GM19240 (cell line): ENCODE measurements around the gene REV3L.
A peak's percentile ranks its signal among the peaks of the same experiment; 100 is the strongest.
"Not testable (repeated sequence)": the region's sequence is repeated elsewhere in the genome, so short reads cannot be mapped to it uniquely, and the experiment has no call there.

Experiments
- DNase-seq: peaks from one replicate; pipeline ENCODE4 v3.0.0; 2011; ENCODE audit warnings: low spot score; ENCODE audit not compliant: insufficient read length

The REV3L gene

DNA sequence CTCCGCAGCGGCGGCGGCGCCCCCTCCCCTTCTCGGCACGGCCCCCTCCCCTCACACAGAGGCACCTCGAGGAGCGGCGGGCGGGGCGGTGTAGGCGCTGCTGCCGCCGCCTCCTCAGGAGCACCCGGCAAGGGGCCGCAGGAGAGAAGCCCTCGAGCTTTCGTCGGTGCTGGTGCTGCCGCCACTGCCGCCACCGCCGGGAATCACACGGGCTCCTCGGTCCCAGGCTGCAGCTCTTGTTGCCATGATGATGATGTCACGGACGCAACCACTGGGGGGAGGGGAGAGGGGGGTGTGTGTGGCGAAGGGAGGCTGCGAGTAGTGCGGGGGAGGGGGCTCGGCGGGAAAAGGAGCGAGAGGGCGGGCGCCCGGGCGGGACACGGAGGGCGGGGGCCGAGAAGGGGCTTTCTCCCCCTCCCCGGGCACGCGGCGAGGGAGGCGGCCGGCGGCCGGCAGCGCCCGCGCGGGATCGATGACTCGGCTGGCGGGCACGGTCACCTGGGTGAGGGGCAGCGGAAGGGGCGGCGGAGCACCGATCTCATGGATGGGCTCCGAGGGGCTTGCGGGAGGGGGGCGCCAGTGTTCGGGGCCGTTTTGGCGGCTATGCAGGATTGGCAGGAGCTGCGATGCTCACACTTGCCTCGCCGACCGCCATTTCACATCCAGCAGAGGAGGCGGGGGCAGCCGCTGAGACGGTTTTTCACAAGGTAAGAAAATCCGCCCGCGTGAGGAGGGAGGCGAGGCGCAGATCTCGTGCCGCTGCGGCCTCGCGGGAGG, at the start of gene REV3L:
Gene REV3L (minus strand): TSS at position 260 of the 777 bp plus-strand sequence. CDS start 330 bp downstream, outside the sequence.
- DNase-seq = peak; percentile 22

DNA sequence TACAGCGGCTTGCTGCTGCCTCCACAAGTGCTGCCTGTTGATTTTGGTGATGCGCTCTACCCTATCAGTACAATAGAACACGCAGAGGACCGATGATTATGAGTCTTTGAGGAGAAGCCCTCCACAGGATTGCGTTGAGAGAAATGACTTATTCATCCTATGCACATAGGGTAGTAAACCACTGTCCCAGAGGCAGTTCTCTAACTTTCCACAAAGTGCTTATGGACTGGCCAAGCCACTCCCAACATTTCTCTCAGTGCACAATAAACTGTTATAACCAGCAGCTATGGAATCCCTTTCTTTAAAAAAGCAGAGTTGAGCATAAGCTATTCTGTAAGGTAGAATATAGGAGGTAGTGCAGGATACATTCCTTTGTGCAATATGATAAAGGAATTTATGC, 48.2 kb upstream of the REV3L start:
- DNase-seq = no peak

DNA sequence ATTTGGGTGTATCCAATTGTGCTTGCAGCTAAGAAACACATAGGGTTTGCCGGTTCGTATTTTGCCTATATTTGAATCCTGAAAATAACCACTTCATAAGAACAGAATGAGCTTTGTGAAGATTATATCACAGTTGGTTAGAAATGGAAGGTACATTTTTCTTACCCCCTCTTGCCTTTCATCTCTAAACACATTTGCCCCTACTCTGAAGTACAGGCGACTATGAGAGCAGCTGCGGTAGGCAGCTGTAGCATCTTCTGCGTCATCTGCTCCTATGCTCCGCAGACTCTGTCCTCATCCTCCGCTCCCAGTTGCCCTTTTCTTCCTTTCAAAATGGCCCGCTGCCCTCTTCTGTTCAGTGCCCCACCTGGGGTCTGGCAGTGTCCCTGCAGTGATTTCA, 47.6 kb upstream of the REV3L start:
- no peak for DNase-seq

GRCh38 chr6:111530218-111530617, 47.2 kb upstream of the REV3L start:
- DNase-seq = no peak

DNA sequence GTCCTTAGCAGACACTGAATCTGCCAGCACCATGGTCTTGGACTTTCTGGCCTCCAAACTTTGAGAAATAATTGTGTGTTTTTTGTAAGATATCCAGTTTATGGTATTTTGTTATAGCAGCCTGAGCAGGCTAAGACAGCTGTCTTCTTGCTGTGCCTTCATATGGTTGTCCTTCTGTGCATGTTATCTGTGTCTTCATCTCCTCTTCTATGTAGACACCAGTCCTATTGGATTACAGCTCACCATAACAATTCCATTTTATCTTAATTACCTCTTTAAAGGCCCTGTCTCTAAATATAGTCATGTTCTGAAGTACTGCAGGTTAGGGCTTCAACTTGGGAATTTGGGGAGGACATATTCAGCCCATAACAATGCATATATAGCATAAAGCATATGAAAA, 44.3 kb upstream of the REV3L start:
- DNase-seq = no peak

DNA sequence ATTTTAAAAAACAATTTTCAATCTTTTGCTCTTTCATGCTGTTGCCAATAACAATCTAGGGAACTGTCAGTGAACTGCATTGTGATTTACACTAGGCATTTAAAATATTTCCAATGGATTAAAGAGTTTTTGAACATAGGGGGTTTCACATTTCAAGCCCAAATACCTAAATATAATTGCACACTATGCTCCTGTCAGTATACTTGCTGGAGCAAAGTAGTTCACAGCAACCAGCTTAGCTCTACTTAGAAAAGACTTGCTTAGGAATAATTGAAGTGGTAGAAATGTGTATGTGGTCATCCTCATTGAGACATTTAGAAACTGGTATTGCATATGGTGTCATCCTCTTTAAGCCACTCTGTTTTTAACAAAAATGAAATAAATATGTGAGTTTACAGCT, 41.7 kb upstream of the REV3L start:
- DNase-seq = no peak

DNA sequence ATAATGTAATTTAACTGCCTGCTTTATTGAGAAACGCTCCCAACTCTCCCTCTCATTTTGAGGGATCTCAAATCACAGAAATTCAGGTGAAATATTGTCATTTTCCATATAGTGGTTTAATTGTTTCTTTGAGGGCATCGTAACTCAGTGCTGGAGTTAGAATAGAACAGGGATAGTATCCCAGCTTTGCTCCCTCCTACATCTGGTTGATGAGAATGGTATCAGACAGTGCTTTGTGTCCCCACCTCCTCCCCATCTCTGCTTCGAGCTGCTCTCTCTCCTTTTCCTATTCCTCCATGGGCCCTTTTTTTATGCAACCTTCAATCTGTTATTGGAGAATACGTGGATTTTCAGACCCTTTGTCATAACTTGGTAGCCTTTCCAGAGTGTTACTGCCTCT, 41.2 kb upstream of the REV3L start:
- no peak for DNase-seq

DNA sequence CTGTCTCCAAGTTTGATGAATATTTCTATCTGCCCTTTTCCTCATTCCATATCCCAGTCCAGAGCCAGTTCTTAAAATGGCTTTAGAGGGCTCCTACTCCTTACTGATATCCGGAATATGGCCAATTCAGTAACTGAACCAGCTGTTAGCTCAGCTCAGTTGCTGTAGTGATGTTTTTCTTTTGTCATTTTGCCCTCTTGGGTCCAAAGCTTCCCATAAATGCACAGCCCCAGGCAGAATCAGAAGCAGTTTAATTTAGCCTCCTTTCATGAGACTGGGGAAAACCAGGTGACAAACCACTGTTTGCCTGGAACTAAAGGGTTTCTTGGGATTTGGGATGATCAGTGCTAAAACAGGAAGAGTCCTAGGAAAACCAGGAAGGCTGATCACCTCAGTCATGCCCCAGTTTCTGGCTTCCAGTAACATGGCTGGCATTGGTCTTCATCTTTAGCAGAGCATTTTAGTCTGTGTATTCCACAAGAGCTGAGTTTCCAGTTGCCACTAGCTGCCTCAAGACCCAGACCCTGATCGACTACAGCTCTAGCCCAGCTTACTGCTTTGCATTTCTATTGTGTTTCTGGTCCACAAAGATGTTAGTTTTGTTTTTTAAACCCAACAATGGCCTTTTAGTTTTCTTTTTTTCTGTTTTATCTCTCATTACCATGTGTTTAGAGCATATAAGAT, 40.6 kb upstream of the REV3L start:
- DNase-seq = no peak

GRCh38 chr6:111522393-111523020, 39.5 kb upstream of the REV3L start:
- DNase-seq = no peak

DNA sequence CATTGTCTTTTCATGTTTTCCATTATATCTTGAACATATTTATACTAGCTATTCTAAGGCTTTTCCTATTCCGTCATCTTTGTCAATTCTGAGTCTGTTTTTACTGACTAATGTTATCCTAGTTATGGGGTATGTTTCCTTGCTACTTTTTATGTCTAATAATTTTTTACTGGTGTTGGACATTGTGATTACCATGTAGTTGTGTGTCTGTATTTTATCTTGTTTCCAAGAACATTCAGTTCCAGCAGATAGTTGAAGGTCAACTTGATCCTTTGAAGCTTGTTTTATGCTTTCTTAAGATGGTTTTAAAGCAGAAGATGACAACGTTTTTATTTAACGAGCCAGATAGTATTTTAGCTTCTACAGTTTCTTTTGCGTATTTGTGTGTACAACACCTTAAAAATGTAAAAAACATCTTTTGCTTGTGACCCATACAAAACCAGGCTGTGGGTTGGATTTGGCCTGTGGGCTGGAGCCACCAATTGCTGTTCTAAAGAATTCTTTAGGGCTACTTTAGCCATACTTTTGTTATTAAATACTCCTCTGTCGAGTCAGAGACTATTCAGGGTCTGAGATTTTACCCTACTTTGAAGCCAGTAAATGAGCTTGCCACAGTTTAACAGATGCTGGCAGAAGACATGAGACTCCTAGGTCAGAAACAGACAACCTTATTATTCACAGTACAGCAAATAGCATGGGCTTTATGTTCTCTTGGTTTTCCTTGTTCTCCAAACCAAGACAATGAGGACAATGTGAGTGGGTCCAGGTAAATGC, 38.7 kb upstream of the REV3L start:
- no peak for DNase-seq

DNA sequence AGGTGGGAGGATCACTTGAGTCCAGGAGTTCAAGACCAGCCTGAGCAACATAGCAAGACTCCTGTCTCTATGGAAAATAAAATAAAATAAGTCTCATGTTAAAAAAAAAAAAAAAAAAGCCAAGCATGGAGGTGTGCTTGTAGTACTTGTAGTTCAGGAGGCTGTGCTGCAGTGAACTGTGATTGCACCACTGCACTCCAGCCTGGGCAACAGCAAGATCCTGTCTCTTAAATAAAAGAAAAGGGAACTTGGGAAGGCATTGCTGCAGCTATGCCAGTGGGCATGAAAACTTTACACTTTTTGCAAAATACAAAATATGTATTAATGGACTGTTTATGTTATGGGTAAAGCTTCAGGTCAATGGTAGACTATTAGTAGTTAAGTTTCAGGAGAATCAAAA, 37.5 kb upstream of the REV3L start:
- no peak for DNase-seq

DNA sequence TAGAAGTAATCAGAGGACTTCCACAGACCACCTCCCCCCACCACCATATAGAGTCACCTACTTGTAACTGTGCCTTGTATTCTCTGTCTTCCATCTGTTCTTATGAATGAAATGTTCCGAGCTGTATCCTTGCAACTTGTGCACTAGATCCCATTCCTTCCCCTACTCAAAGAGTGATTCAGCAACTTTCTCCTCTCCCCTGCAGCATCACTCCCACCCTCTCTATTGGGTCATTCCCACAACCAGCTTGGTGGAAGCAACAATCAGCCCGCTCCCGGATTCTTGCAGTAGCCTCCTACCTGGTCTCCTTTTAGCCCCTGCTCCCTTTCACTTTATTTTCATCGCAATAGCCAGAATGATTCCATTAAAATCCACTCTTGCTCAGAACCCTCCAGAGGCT, 34.9 kb upstream of the REV3L start:
- no peak for DNase-seq

GRCh38 chr6:111515259-111515658, 32.2 kb upstream of the REV3L start:
- no peak for DNase-seq

DNA sequence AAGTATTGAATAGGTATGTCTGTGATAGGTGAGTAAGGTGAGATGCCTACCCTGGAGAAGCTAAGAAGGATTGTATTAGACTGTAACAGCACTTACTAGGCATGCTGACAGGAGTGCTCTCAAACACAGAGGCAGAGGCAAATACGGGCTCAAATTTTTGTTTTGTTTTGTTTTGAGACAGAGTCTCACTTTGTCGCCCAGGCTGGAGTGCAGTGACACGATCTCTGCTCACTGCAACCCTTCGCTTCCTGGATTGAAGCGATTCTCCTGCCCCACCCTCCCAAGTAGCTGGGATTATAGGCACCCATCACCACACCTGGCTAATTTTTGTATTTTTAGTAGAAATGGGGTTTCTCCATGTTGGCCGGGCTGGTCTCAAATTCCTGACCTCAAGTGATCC, 31.5 kb upstream of the REV3L start:
- DNase-seq = not testable (repeated sequence)

DNA sequence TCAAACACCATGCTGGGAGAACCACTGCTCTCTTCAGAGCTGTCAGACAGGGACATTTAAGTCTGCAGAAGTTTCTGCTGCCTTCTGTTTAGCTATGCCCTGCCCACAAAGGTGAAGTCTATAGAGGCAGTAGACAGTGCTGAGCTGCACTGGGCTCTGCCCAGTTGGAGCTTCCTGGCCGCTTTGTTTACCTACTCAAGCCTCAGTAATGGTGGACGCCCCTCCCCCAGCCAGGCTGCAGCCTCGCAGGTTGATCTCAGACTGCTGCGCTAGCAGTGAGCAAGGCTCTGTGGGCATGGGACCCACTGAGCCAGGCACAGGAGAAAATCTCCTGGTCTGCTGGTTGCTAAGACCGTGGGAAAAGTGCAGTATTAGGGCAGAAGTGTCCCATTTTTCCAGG, 24.2 kb upstream of the REV3L start:
- not testable (repeated sequence) for DNase-seq

- not testable (repeated sequence) for DNase-seq
Observed at GRCh38 chr6:111505498-111505897, 22.5 kb upstream of the REV3L start.

- no peak for DNase-seq
Observed at GRCh38 chr6:111503660-111504059, 20.6 kb upstream of the REV3L start.

GRCh38 chr6:111503194-111503593, 20.2 kb upstream of the REV3L start:
- no peak for DNase-seq

DNA sequence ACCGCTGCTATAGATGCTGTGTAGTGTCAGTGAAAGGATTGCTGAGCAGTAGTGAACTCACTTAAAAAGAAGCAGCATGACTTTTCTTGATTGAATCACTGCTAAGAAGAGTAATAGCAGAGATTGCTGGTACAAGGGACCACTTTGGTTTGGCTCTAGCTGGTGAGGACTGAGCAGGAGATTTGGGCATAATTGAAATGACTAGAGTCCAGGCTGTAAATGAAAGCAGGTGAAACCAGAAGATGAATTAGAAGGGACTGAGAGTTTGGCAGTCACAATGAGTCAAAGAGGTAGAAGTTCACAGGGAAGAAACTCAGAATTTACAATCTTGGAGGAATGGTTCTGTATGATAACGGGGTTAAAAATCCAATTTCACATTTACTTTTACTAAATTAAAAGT, 19.1 kb upstream of the REV3L start:
- DNase-seq = no peak

GRCh38 chr6:111499269-111499793, 16.3 kb upstream of the REV3L start:
- no peak for DNase-seq

GRCh38 chr6:111494951-111495635, 12.1 kb upstream of the REV3L start:
- DNase-seq = no peak
